Esophagus squamous epithelium (tissue), 4 donors: Measurements from ENCODE around the gene GSG1L.

Source experiments
- CTCF ChIP-seq, 6 experiments: fragments of 450-650 bp in 4 of 6; fragments of 200-600 bp in 2 of 6; sonication (generic) in 2 of 6; IDR thresholded peaks; one replicate each; pipeline ENCODE4 v1.5.1; 2016 to 2019; ENCODE audit warnings: antibody characterized with exemption in 6 of 6, mild to moderate bottlenecking in 4 of 6, moderate library complexity in 4 of 6
- POLR2A ChIP-seq, 4 donors: fragments of 450-650 bp; IDR thresholded peaks; one replicate each; pipeline ENCODE4 v1.6.1; 2017; ENCODE audit warnings: antibody characterized with exemption in 4 of 4, mild to moderate bottlenecking in 4 of 4, moderate library complexity in 3 of 4

GRCh38 chr16:28010671-28011070, 52.8 kb downstream of the GSG1L start:
- no peak for TF ChIP-seq POLR2A (IDR thresholded peaks at IDR 0.05)
- TF ChIP-seq CTCF (IDR thresholded peaks at IDR 0.05): no peak
